NCI-H2227 (cell line): ENCODE data around the gene DBT.
"Not testable (repeated sequence)": the region's sequence is repeated elsewhere in the genome, so short reads cannot be mapped to it uniquely, and the experiment has no call there.

Source experiments
- DNase-seq: peaks from one replicate; lab custom pipeline; 2025; ENCODE audit not compliant: unreplicated experiment; lab: John Stamatoyannopoulos, UW

Gene DBT

DNA sequence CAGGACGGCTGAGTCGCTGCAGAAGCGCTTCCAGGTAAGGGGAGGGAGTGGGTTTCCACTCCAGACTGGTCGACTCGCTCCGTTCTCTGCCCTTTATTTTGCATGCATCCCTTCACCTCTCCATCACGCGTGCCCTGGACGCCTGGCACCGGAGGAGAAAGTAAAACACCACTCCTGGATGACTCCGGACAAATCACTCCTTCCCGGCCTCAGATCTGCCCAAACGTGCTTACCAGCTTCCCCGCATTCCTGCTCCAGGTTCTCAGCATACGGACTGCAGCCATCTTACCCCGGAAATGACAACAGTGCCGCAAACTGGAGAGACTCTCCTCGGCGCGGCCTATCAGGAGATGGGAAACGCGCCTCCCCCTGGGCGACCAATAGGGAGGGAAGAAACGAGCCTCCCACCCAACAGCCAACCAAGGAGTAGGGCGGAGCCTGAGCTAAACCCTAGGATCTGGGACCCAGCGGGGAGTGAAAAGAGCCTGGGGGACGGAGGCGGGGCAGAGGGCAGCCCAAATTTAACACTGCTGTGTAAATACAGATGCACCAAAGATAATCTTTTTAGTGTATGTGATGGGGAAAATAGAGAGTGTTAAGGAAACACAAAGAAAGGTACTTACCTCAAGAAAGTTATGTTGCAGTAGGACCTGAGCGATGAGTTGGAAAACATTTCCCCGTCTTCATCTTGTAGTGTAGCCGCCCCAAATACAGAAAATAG is at the start of gene DBT:
Gene DBT, minus strand, starts transcription at position 298 of the 721 bp plus-strand sequence. Its CDS starts 14 bp downstream, at position 284.
- DNase-seq: peak; percentile 96

DNA sequence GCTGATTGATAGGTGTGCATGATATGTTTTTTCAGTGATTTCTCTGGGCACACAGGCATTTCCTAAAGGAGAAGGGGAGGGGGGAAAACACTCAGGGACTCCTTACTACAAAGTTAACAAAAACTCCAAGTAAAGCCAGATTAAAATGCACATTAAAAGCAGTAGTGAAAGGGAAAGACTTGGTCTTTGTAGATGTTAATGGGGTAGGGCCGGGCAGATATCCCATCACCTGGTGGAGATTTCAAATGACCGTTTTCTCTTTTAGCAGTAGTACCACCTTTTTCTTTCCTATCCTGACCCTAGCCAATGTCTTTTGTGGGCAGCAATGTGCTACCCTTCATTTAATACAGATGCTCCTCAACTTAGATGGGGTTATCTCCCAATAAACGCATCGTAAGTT is 48.9 kb upstream of the DBT start:
- DNase-seq: no peak

DNA sequence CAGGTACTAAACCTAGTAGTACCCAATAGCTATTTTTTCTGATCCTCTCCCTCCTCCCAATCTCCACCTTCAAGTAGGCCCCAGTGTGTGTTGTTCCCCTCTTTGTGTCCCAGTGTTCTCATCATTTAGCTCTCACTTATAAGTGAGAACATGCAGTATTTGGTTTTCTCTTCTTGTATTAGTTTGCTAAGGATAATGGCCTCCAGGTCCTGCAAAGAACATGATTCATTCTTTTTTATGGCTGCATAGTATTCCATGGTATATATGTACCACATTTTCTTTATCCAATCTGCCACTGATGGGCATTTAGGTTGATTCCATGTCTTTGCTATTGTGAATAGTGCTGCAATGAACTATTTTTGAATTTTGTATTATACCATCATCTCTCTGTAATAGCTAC is 47.4 kb upstream of the DBT start:
- not testable (repeated sequence) for DNase-seq

DNA sequence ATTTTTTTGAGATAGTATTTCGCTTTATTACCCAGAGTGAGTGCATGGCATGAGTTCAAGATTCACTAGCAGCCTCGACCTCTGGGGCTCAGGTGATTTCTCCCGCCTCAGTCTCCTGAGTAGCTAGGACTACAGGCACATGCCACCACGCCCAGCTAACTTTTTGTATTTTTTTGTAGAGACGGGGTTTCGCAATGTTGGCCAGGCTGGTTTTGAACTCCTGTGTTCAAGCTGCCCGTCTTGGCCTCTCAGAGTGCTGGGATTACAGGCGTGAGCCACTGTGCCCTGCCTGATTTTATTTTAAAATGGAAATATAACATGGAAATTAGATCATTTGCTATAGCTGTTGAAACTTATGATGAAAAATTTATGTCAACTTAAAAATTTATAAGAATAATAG is 46.5 kb upstream of the DBT start:
- DNase-seq: no peak

DNA sequence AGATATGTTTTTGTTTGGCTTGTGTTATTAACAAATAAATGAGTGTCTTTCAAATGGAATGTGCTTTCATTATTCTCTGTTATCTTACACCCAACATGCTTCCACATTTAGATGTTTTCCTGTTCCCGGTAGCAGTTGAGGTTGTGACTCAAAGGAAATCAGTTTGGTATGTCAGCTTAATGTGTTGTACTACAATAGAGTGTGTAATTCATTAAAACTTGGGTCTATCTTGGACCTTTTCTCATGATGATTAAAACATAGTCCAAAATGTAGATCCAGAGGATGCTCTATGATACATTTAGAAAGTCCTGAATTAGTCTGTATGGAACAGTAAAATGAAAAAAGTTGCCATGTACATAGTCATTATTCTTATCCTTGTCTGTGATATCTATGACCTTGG is 43.1 kb upstream of the DBT start:
- no peak for DNase-seq

DNA sequence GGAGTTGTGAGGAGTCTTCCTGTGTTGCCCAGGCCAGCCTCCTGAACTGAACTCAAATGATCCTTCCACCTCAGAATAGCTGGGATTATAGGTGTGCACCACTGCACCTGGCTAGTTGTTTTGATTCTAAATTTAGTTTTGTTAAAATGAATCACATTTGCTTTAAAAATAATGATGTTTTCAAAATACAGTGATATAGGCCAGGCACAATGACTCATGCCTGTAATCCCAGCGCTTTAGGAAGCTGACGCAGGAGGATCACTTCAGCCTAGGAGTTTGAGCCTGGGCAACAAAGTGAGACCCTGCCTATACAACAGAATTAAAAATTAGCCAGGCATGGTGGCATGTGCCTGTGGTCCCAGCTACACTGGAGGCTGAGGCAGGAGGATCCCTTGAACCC is 40.7 kb upstream of the DBT start:
- DNase-seq: no peak

DNA sequence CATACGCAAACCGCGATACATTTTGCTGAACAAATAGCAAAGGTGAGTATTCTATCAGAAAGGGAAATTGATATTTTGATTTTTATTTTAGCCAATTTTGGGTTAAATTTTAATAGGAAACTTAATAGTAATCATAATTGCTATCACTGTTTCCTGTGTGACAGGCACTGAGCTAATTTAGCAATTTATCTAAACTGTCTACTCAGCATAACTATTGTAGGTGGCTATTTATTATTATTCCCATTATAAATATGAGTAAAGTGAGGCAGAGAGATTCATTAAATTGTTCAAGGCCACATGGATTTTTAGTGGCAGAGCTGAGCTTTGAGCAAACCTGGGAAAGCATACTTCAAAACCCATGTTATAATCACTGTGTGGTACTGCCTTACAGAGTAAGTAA is 37.5 kb upstream of the DBT start:
- no peak for DNase-seq

DNA sequence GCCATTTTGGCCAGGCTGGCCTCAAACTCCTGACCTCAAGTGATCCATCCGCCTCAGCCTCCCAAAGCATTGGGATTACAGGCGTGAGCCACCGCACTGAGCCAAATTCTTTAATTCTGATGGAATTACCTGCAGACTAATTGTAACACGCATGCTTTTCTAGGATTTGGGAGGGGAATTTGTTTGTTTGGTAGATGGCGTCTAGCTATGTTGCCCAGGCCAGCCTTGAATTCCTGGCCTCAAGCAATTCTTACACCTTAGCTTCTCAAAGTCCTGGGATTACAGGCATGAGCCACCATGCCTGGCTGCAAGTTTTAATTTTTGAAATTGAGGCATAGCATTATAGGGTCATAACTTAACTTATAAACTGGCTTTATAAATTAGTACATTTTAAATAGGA is 35.0 kb upstream of the DBT start:
- DNase-seq: no peak

DNA sequence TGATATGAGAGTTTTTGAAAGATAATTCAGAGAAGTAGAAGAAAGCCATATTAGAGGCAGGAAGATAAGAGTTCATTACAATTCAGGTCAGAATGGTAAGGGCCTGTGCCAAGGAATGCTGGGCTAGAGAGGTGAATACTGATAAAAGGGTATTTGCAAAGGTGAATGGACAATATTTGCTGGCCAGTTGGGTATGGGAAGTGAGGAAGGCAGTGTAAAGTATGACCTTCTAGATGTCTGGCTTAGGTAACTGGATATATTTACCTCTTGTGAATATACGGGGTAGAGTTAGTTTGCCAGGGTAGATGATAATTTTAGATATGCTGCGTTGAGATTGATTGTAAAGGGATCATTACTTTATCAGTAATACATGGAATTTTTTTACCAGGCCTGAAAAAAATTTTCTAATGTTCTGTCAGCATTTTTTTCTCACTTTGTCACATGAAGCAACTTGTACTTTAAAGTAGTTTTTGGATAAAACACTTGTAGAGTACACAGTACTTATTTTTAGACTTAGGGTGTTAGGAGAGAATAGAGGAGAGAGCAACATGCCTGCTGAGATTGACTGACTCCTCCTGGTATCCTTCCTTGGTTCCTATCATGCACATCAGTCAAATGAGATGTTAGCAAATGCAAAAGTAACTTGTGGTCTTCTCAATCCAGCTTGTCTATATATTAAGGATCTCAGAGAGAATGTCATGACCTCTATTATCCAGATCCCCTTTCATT is 30.5 kb upstream of the DBT start:
- no peak for DNase-seq

DNA sequence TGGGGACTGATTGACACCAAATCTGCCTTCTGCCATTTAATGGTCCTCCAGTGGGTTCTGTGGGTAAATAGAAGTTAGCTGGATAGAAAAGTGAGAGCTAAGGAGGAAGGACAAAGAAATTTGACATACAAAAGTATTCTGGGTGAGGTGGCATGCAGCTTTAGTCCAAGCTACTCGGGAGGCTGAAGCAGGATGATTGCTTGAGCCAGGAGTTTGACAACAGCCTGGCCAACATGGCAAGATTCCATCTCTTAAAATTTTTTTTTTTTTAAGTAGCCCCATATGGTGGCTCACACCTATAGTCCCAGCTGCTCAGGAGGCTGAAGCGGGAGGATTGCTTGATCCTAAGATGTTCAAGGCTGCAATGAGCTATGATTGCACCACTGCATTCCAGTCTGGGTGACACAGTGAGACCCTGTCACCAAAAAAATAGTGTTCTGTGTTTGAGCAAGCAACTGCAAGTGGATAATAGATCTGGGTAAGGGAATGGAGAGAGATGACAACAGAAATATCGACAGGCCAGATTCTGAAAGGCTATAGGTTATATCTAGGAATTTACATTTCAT is 29.8 kb upstream of the DBT start:
- DNase-seq: no peak

DNA sequence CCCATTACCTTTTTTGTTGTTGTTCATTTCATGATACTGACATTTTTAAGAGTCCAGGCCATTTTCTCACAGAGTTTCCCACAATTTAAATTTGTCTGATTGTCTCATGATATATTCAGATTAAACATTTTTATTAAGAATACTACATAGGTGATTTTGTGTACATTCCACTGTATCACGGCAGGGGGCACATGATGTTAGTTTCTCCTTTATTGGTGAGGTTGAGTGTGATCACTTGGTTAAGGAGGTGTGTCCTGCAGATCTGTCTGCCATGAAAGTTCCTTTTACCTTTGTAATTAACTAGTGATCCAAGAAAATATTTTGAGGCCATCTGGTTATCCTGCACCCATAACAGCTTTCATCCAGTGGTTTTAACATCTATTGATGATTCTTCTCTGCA is 28.2 kb upstream of the DBT start:
- no peak for DNase-seq

DNA sequence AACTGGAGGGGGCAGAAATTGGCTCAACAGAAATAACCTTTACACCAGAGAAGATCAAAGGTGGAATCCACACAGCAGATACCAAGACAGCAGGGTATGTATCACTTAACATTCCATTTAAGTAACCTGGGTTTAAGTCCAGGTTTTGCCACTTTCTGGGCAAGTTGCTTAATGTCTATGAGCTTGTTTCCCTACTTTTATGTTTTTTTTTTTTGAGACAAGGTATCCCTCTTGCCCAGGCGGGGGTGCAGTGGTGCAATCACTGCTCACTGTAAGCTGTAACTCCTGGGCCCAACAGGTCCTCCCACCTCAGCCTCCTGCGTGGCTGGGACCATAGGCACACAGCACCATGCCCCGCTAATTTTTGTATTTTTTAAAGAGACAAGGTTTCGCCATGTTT is 18.6 kb upstream of the DBT start:
- DNase-seq: no peak

DNA sequence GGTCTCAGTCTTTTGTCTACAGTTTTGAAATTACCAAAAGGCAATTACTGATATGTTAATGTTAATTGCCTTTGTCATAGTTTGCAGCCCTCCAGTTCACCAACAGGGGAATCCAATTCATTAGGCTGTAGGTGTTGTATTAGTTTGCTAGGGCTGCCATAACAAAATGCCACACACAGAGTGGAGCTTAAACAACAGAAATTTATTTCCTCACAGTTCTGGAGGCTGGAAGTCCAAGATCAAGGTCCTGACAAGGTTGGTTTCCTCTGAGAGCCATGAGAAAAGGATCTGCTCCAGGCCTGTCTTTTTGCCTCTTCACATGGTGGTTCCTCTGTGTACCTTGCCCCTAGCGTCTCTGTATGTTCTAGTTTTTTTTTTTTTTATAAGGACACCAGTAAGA is 17.6 kb upstream of the DBT start:
- DNase-seq: no peak

DNA sequence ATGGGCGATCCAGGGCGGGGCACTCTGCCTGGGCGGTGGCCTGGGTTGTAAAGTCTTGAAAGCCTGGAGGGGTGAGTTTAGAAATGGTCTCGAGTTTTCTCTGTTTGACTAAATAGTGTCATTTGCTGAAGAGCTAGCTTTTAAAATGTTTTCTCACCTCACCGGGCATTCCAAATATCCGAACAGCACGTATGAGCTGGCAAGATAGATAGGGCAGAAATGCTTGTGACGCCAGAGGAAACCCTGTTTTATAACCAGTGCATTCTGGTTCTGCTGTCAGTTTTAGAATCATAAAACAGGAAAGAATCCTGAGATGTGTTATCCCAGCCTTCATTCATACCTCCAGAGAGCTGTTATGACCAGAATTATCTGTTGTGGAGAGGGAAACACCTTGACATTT is 17.1 kb upstream of the DBT start:
- DNase-seq: no peak

DNA sequence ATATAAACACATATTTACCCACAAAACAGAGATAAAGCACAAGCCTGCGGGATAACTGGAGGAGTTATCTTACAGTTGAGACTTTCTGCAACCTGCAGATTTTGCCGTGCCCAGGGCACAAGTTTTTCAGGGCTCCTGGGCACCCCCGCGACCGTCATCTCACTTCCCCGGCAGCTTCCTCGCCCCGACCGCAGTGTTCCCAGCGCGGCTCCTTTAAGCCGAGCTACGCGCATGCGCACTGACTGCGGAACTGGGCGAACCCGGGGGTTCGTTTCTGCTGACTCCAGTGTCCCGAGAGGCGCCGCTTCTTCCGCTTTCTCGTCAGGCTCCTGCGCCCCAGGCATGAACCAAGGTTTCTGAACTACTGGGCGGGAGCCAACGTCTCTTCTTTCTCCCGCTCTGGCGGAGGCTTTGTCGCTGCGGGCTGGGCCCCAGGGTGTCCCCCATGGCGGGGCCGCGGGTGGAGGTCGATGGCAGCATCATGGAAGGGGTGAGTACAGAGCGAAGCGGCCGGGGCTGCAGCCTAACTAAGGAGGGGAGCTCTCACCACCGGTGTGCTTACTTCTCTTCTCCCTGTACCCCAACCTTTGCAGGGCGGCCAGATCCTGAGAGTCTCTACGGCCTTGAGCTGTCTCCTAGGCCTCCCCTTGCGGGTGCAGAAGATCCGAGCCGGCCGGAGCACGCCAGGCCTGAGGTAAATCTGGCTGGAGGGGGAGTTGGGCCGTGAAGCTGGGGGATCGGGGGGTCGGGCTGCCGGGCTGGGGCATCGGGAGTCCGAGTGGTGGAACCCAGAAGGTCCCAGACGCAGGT is 16.5 kb upstream of the DBT start, which contains the start of gene RTCA:
Gene RTCA, plus strand, starts transcription at position 286 of the 810 bp plus-strand sequence. Its CDS starts 160 bp downstream, at position 446.
- DNase-seq: peak; percentile 98

DNA sequence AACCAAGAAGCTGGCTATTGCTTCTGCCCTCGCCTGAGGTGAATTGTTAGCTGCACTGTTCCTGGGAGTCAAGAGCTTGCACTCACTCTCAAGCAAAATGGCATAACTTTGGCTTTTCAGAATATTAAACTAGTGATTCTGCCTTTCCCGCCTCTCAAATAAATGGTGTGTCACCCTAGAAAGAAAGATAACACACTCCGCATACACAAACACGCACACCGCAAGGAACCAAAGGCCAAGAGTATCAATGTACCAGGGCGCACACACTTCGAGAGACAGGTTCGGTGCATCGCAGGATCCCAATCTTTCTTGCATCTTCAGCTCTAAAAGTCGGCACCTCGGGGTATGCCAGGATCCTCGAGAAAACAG is 15.9 kb upstream of the DBT start:
- DNase-seq: no peak

DNA sequence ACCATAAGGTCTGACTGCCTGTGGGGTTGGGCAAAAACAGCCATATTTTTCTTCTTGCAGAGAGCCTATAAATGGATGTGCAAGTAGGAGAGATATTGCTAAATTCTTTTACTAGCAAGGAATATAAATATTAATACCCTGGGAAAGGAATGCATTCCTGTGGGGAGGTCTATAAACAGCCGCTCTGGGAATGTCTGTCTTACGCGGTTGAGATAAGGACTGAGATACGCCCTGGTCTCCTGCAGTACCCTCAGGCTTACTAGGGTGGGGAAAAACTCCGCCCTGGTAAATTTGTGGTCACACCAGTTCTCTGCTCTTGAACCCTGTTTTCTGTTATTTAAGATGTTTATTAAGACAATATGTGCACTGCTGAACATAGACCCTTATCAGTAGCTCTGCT is 14.4 kb upstream of the DBT start:
- DNase-seq: not testable (repeated sequence)

DNA sequence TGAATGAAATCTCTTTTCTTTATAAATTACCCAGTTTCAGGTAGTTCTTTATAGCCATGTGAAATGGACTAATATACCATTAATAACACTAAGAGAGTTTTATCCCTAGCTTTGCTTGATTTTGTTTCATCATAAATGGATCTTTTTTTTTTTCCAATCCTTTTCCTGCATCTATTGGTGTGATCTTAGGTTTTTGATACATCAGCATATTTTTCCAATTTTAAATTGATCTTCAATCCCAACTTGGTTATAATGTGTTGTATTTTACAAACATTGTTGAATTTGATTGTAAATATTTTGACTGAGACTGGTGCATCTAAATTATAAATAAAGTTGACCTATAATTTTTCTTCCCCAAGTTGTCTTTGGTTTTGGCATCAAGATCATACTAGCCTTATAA is 12.1 kb upstream of the DBT start:
- DNase-seq: no peak

DNA sequence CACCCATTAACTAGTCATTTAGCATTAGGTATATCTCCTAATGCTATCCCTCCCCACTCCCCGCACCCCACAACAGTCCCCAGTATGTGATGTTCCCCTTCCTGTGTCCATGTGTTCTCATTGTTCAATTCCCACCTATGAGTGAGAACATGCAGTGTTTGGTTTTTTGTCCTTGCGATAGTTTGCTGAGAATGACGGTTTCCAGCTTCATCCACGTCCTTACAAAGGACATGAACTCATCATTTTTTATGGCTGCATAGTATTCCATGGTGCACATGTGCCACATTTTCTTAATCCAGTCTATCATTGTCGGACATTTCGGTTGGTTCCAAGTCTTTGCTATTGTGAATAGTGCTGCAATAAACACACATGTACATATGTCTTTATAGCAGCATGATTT is 8.8 kb upstream of the DBT start:
- DNase-seq: not testable (repeated sequence)

DNA sequence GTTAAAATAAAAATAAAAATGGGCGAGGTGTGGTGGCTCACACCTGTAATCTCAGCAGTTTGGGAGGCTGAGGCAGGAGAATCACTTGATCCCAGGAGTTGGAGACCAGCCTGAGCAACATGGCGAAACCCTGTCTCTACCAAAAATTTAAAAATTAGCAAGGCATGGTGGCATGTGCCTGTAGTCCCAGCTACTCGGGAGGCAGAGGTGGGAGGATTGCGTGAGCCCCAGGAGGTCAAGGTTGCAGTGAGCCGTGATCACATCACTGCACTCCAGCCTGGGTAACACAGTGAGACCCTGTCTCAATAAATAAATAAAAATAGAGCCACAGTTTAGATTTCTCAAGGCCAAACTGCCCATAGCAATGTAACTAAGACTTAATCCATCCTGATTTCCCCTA is 6.6 kb upstream of the DBT start:
- DNase-seq: not testable (repeated sequence)

DNA sequence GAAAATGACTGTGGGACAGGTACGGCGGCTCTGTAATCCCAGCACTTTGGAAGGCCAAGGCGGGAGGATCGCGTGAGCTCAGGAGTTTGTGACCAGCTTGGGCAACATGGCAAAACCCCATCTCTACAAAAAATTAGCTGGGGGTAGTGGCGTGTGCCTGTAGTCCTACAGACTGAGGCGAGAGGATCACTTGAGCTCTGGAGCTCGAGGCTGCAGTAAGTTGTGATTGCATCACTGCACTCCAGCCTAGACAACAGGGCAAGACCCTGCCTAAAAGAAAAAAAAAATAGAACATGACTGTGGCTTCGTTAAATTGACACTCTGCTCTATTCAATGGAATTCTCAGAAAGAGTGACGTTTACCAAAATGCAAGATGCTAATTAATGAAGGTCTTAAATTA is 3.9 kb upstream of the DBT start:
- no peak for DNase-seq

DNA sequence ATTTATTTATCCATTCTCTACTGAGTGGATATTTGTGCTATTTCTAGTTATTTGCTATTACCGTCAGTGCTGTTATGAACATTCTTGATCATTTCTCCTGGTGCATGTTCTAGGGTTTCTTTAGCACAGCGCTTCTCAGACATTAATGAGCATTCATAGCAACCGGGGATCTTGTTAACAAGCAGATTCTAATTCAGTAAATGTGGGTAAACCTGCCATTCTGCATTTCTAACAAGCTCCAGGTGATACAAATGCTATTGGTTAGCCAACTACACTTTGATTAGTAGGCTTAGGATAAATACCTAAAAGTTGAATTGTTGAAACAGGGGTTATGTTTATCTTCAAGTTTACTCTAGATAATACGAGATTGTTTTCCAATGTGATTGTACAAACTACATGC is 3.3 kb upstream of the DBT start:
- no peak for DNase-seq
